A549 treated with CpdA at 1 μM for 4 hours (cell line): ENCODE measurements around the gene NUP210L. TPM values are rescaled to one million over a fixed set of nuclear protein-coding genes. Genes with fewer than 3 reads are reported as not detected.

Experiments
- total RNA-seq: library from RNA; stranded (reverse); fragments of 200-300 nt; extraction: Qiagen RNA extraction; gene quantifications from 5 replicates; pipeline ENCODE4 v1.2.3, GENCODE V29; 2022; ENCODE audit warnings: low read depth

NUP210L gene
- total RNA-seq, result not detected in 5 replicates

GRCh38 chr1:154154534-154155191 is at the start of gene NUP210L:
Gene NUP210L (minus strand): TSS chr1:154155073.

GRCh38 chr1:154191990-154192461 is 37.2 kb upstream of the NUP210L start, which contains the start of gene TPM3:
Gene TPM3 (minus strand): TSS chr1:154192100. CDS start chr1:154192018, 82 bp downstream.

GRCh38 chr1:153990468-153991150 is 164.3 kb downstream of the NUP210L start, which contains the start of gene RPS27:
Gene RPS27 (plus strand): TSS chr1:153990762. CDS start chr1:153990797, 35 bp downstream.

GRCh38 chr1:153985941-153986761 is 168.7 kb downstream of the NUP210L start, which contains the start of gene RAB13:
Gene RAB13 (minus strand): TSS chr1:153986339. CDS start chr1:153986236, 103 bp downstream.

GRCh38 chr1:153977250-153978240 is 177.3 kb downstream of the NUP210L start, which contains the start of gene JTB:
Gene JTB (minus strand): TSS chr1:153977674. CDS start chr1:153977252, 422 bp downstream.

GRCh38 chr1:153967107-153967999 is 187.5 kb downstream of the NUP210L start, which contains the start of gene CREB3L4:
Gene CREB3L4 (plus strand): TSS chr1:153967902. CDS start chr1:153968526, 624 bp downstream.

GRCh38 chr1:153963030-153963849 is 191.6 kb downstream of the NUP210L start, which contains the start of gene SLC39A1:
Gene SLC39A1 (minus strand): TSS chr1:153963537. CDS start chr1:153962715, 822 bp downstream.

GRCh38 chr1:153958111-153958960 is 196.5 kb downstream of the NUP210L start, which contains the start of gene CRTC2:
Gene CRTC2 (minus strand): TSS chr1:153958612. CDS start chr1:153958497, 115 bp downstream.

GRCh38 chr1:153946622-153947241 is 208.1 kb downstream of the NUP210L start, which contains the start of gene DENND4B:
Gene DENND4B (minus strand): TSS chr1:153946718. CDS start chr1:153944374, 2,344 bp downstream.

Other genes with a start within 250 kb of the NUP210L start
- gene GATAD2B, start 232.1 kb downstream of the NUP210L start, total RNA-seq, result 7.6 to 14.9 TPM (median 8.5 TPM) in 5 replicates
- 24.3 to 35.6 TPM (median 31.6 TPM) in 5 replicates for gene DENND4B, start 208.4 kb downstream of the NUP210L start, total RNA-seq
- 38.4 to 45.8 TPM (median 42.6 TPM) in 5 replicates for gene CRTC2, start 196.5 kb downstream of the NUP210L start, total RNA-seq
- gene SLC39A1, start 191.5 kb downstream of the NUP210L start, total RNA-seq, result 145 to 164 TPM (median 158 TPM) in 5 replicates
- gene CREB3L4, start 187.2 kb downstream of the NUP210L start, total RNA-seq, result 9.7 to 12.3 TPM (median 10.9 TPM) in 5 replicates
- 105 to 158 TPM (median 155 TPM) in 5 replicates for gene JTB, start 177.4 kb downstream of the NUP210L start, total RNA-seq
- 134 to 160 TPM (median 139 TPM) in 5 replicates for gene RAB13, start 168.7 kb downstream of the NUP210L start, total RNA-seq
- 4,345 to 7,654 TPM (median 4,612 TPM) in 5 replicates for gene RPS27, start 164.3 kb downstream of the NUP210L start, total RNA-seq
- 443 to 631 TPM (median 459 TPM) in 5 replicates for gene TPM3, start 37.0 kb upstream of the NUP210L start, total RNA-seq
- not detected in 5 replicates for gene CFAP141, start 51.3 kb upstream of the NUP210L start, total RNA-seq
- 112 to 120 TPM (median 115 TPM) in 5 replicates for gene UBAP2L, start 65.9 kb upstream of the NUP210L start, total RNA-seq
- gene HAX1, start 117.6 kb upstream of the NUP210L start, total RNA-seq, result 95.2 to 114 TPM (median 101 TPM) in 5 replicates
- not detected in 5 replicates for gene AQP10, start 166.0 kb upstream of the NUP210L start, total RNA-seq
- gene ATP8B2, start 170.5 kb upstream of the NUP210L start, total RNA-seq, result 22.0 to 38.9 TPM (median 31.0 TPM) in 5 replicates